Brain microvascular endothelial cell (primary cell): ENCODE data around the gene CAMK4.

ENCODE experiments used
- DNase-seq: peaks from one replicate; pipeline ENCODE4 v3.0.0-alpha.2; 2020
- H3K27ac ChIP-seq: fragments of 250-450 bp; sonication (Bioruptor Pico); 2 replicates; pipeline ENCODE4 v1.5.1; 2020; ENCODE audit warnings: mild to moderate bottlenecking, moderate library complexity
- H3K27me3 ChIP-seq: fragments of 250-450 bp; sonication (Bioruptor Pico); replicated peaks from 2 replicates; pipeline ENCODE4 v1.5.1; 2020; ENCODE audit warnings: mild to moderate bottlenecking
- H3K36me3 ChIP-seq: fragments of 250-450 bp; sonication (Bioruptor Pico); replicated peaks from 2 replicates; pipeline ENCODE4 v1.5.1; 2020; ENCODE audit warnings: mild to moderate bottlenecking
- H3K4me3 ChIP-seq: 2 replicates; pipeline ENCODE4 v1.5.1; 2011; ENCODE audit warnings: low read depth, mild to moderate bottlenecking, control low read depth, low read length, moderate library complexity
- in situ Hi-C: cut with HindIII; loops from 2 replicates; pipeline ENCODE4 v1.10.0; 2017; ENCODE audit warnings: low sequenced_read_pairs, low pct_ligation_motif_present
- TF ChIP-seq, protein P1 (sequence below): IDR thresholded peaks from 2 replicates; pipeline ENCODE4 v1.5.1; 2011; ENCODE audit warnings: low read depth, mild to moderate bottlenecking, moderate library complexity, low read length, control low read depth, inconsistent platforms; ENCODE audit errors: missing control alignments

The CAMK4 gene

DNA sequence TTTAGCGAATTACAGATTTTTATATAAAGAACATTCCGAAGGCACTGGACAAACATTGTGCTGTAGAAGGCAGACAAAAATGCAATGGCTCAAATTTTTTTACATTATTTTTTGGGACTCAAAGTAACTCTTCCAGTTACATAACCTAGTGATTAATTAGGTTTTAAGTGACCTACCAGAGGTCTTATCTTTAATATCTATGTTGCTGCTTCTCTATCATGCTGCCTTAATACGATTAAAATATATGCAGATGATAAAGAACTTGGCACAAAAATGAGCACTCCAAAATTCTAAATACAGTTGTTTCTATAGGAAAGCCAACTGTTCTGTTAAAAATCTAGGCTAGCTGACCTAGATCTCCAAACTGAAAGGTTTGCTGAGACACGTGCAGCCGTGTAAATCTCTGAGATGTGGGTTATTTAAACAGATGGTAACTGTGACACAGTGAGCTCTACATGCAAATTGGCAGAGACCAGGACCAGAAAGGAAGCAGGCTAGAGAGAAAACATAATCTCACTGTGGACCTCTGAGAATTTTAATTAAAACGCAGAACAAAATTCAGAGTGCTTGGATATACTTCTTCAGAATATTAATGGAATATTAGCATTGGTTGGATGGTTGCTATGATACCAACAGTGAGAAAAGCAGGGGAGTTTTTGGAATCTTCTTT lies 56.2 kb downstream of the CAMK4 start:
- TF ChIP-seq, protein P1, sequence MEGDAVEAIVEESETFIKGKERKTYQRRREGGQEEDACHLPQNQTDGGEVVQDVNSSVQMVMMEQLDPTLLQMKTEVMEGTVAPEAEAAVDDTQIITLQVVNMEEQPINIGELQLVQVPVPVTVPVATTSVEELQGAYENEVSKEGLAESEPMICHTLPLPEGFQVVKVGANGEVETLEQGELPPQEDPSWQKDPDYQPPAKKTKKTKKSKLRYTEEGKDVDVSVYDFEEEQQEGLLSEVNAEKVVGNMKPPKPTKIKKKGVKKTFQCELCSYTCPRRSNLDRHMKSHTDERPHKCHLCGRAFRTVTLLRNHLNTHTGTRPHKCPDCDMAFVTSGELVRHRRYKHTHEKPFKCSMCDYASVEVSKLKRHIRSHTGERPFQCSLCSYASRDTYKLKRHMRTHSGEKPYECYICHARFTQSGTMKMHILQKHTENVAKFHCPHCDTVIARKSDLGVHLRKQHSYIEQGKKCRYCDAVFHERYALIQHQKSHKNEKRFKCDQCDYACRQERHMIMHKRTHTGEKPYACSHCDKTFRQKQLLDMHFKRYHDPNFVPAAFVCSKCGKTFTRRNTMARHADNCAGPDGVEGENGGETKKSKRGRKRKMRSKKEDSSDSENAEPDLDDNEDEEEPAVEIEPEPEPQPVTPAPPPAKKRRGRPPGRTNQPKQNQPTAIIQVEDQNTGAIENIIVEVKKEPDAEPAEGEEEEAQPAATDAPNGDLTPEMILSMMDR: no peak
- no peak overlapping the region for H3K27ac ChIP-seq
- H3K36me3 ChIP-seq: no peaks in the 10 kb centered on the region
- no peak for DNase-seq
- in situ Hi-C loops: no loop called here
- H3K27me3 ChIP-seq: no peaks in the 10 kb centered on the region
- no peak overlapping the region for H3K4me3 ChIP-seq

DNA sequence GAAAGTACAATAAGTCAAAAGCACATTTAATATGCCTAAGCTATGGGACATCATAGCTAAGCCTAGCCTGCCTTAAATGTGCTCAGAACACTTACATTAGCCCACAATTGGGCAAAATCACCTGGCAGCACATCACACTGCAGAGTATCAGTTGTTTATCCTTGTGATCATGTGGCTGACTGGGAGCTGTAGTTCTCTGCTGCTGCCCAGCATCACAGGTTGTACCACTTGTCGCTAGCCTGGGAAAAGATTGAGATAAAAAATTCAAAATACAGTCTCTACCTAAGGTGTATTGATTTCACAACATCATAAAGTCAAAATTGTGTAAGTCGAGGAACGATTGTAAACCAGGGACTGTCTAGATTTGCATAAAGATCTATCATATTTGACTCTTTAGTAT lies 58.6 kb downstream of the CAMK4 start:
- no peak overlapping the region for H3K4me3 ChIP-seq
- no peak overlapping the region for H3K27ac ChIP-seq
- DNase-seq: no peak
- H3K36me3 ChIP-seq: no peaks in the 10 kb centered on the region
- in situ Hi-C loops: no loop called here
- H3K27me3 ChIP-seq: no peaks in the 10 kb centered on the region
- TF ChIP-seq, protein P1: no peak

DNA sequence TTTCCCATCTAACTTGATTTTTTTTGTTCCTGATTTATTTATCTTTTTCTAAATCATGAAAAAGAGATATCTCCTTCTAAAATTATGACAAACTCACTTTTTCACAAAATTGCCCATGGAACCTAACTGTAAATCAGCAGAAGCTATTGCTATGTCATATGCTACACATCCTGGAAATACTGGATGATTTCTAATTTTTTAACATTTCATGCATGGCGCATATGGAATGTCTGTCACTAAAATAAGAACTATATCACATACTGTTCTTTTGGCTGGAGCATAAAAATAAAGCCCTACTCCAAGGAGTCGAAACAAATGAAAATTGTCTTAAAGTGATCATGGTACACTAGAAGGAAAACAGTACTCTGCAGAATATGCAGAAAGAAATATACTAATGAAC lies 60.6 kb downstream of the CAMK4 start:
- DNase-seq: no peak
- H3K36me3 ChIP-seq: no peaks in the 10 kb centered on the region
- in situ Hi-C loops: no loop called here
- no peak overlapping the region for H3K4me3 ChIP-seq
- no peak overlapping the region for H3K27ac ChIP-seq
- TF ChIP-seq, protein P1: no peak
- H3K27me3 ChIP-seq: no peaks in the 10 kb centered on the region

DNA sequence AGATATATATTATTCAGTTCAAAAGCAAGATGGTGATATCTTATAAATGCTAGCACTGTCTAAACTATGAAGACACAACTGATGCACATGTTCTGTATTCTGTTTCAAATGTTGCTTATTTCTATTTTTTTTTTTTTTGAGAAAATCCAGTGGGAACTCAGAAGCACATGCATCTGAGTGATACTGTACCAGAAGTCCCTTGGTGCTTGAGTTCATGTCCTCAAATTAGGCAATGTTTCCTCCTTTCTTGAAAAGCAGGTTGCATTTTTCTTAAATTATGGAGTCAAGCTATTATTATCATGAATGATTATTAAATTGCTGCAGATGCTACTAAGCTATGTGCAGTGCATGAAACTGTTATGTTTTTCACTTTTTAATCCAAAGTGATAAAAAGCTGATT lies 70.4 kb downstream of the CAMK4 start:
- Histone ChIP-seq H3K27me3 (no peaks in the 10 kb centered on the region), H3K27ac (no peak overlapping the region), H3K36me3 (no peaks in the 10 kb centered on the region), H3K4me3 (no peak overlapping the region)
- TF ChIP-seq, protein P1: no peak
- DNase-seq: no peak
- in situ Hi-C loops: no loop called here

DNA sequence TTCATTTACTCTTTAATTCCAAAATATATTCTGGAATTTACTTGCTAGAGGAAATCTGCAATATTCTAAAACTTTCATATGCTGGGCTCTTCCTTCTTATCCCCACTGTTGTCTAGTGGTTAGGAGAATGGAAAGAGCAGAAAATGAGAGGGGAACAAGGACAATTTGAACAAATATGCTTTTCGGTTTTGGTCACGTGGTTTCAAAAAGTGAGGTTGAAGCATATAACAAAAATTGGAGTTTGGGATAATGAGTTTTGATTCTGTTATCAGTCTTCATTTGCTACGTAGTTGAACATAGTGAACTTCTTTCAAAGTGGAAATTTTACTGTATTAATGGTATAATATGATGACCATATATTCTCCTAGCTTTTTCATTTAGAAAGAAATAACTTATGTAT lies 71.5 kb downstream of the CAMK4 start:
- no peak overlapping the region for H3K27ac ChIP-seq
- DNase-seq: no peak
- H3K4me3 ChIP-seq: no peak overlapping the region
- no peaks in the 10 kb centered on the region for H3K36me3 ChIP-seq
- in situ Hi-C loops: no loop called here
- no peaks in the 10 kb centered on the region for H3K27me3 ChIP-seq
- TF ChIP-seq, protein P1: no peak

DNA sequence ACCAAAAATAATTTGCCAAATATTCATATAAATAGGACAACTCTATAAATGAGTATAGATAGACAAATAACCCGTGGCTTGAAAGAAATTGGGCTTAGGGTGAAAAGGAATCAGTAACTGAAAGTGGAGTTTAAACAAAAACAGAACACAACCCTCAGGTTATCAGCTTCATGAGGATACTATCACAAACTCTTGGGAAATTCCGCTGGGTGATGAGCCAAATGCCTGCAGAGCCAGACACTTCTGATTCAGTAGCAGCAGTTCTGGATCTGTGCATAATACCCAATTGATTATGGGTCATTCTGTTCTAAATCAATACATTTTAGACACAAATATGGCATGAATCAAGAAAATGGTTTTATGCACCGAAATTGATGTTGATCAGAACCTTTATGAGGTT lies 72.4 kb downstream of the CAMK4 start:
- in situ Hi-C loops: no loop called here
- DNase-seq: no peak
- TF ChIP-seq, protein P1: no peak

More for the DNA sequence above, 72.4 kb downstream of the CAMK4 start:
- Histone ChIP-seq H3K27ac (no peak overlapping the region), H3K36me3 (no peaks in the 10 kb centered on the region), H3K27me3 (no peaks in the 10 kb centered on the region), H3K4me3 (no peak overlapping the region)
